Eye (tissue), 1 donor: ENCODE results near the gene HYDIN.

Experiments
- DNase-seq: peaks from one replicate; pipeline ENCODE4 v3.0.0-alpha.2; 2015

The HYDIN gene

DNA sequence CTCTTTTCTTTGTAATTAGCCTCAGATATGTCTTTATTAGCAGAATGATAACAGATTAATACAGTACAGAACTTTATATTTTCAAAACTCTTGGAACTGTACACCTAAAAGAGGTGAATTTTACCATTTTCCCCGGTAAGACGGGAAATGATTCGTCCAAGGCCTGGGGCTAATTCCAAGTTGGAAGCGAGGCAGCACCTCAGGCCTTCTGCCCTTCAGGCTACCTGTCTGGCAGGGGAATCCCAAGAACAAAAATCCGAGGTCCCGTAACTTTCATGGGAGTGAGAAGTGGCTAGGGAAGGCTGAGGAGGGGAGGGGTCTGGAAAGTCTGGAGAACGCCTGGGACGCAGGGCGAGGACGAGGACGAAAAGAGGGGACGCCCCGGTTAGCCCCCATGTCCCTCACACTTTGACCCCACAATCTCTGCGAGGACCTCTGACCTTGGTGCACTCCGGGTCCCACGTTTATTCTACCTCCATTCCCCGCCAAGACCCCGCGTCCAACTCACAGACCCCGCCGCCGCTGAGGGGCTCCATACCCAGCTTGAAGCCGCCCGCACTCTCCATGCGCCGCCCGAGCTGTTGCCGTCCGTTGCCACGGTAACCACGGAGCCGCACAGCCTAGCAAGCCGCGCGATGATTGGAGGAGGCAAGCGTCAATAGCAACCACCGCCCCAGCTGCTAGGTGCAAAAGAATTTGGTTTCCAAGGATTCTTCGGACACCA, at the start of gene HYDIN:
HYDIN (minus strand) TSS at position 601 of the 724 bp plus-strand sequence. CDS start 43,827 bp downstream, outside the sequence.
- peak; percentile 97 for DNase-seq

DNA sequence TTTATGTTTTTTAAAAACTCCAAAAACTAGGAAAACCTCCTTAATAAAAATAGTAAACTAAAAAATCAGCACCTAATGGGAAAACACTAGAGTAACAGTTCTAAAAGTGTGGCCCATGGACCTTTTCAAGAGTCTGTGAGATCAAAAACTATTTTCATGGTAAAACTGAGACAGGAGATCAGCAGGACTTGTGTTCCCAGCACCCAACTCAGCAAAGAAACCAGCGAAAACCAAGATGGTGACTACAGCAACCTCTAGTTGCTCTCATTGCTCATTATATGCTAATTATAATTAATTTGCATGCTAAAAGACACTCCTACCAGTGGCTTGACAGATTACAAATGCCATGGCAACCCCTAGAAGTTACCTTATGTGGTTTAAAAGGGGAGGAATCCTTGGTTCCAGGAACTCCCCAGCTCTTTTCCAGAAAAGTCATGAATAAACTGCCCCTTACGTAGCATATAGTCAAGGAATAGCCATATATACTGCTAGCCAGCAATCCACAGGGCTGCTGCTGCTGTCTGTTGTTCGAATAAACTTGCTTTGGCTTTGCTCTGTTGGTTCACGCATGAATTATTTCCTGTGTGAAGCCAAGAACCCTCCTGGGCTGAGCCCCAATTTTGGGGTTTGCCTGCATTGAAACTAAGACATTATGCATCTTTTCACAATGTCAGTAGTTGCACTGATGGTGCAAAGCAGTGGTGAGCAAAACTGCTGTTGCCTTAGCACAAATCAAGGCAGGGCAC, 46.2 kb upstream of the HYDIN start:
- DNase-seq: no peak

DNA sequence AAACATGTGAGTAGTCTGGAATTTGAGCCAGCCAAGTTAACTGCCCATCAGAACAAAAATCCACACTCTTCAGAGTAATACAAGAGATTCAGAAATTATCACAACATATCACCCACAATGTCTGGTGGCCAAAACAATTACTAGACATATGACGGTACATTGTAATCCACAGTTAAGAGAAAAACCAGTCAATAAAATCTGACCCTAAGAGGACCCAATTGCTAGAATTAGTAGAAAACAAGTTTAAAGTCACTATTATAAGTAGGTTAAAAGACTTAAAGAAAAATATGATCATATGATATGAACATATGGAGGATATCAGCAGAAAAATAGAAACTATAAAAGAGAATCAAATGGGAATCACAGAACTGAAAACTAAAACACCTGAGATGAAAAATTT, 42.9 kb upstream of the HYDIN start:
- DNase-seq: no peak

DNA sequence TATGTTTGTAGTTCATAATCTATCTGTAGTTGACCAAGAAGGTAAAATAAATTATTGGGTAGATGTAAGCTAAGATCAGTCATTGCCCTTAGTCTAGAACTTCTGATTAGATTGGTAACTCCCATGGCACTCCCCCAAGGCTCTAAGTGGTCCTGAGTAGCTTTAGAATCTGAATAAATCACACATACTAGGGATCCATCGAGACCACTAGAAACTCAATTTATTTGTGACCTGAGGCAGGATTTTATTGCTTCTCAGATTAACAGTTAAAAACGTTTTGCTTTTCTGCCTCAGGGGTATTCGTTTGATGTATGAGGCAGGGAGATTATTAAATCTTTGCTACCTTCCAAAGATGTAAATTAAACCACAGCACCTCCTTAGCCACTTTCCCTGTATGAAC, 33.8 kb upstream of the HYDIN start:
- no peak for DNase-seq

DNA sequence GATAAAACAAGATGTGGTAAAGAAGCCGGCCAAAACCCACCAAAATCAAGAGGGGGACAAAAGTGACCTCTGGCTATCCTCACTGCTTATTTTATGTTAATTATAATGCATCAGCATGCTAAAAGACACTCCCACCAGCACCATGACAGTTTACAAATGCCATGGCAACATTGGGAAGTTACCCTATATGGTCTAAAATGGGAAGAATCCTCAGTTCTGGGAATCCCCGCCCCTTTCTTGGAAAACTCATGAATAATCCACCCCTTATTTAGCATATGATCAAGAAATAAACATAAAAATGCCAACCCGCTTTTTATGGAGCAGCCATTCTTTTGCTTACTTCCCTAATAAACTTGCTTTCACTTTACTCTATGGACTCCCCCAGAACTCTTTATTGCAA, 33.1 kb upstream of the HYDIN start:
- no peak for DNase-seq

DNA sequence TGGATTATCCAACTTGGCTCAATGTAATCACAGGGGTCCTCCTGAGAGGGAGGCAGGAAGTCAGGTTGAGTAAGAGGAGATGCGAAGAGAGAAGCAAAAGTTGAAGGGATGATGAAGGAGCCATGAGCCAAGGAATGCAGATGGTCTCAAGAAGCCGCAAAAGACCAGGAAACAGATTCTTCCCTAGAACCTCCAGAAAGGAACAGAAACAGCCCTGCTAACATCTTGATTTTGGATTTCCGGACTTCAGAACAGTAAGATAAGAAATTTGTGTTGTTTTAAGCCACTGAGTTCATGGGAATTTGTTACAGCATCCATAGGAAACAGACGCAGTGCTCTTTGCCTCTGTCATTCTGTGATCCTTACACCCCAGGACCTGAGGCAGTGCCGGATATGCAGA, 31.9 kb upstream of the HYDIN start:
- DNase-seq: no peak

DNA sequence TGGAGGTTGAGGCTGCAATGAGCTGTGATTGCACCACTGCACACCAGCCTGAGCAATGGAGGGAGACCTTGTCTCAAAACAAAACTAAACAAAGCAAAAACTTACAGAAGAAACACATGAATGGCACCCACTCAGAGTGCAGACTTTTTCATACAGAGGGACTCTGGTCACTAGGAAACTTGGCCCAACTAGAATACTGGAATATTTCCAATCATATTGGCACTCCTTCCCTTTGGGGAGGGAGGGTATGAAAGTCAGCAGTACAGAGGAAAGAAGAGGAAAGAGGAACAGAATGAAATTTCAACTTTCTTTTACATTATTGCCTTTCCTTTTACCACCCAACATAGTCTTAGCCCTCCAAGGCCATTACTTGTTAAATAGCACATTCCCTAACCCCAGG, 30.5 kb upstream of the HYDIN start:
- no peak for DNase-seq

DNA sequence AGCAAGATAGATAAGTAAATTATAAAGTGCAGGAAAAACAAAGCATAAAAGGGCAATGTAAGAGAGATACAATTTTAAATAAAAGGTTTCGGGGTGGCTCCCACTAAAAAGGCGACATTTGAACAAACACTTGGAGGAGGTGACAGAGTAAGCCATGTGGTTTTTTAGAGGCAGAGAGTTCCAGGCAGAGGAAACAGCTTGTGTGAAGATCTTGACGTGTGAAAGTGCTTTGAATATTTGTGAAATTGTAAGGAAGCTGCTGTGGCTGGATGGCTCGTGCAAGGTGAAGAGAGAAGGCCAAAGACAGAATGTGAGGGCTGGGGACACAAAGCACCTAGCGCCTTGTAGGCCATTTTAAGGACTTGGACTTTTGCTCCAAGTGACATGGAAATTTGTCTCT, 28.6 kb upstream of the HYDIN start:
- no peak for DNase-seq

DNA sequence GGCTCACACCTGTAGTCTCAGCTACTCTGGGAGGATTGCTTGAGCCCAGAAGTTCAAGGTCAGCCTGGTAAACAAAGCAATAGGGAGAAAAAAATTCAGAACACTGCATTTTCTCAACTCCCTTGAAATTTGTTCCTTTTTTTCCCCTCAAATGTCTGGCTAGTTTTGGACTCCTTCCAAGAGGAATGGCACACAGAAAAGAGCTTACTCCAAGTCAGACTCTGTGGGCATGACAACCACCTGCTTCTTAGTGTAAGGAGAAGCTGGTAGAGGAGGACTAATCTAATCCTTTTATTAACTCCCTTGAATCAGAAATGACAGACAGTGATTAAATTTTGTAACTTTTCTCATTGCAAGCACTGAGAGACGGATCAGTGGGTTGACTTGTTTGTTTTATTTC, 27.9 kb upstream of the HYDIN start:
- peak; percentile 47 for DNase-seq

DNA sequence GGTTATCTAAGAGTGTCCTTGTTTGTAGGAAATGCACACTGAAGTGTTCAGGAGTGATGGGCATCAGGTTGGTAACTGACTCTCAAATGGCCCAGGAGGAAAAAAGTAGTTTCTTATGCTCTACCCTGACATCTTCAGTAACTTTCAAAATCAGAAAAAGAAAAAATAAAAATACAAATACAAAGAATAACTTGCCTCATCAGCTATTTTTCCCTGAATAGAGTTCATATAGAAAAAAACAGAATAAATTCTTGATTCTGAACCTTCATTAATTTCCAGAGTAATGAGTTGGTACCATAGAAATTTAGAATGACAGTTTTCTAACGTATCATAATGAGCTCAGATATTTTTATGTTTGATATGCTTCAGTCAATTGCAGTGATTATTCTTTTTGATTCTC, 27.2 kb upstream of the HYDIN start:
- DNase-seq: no peak

DNA sequence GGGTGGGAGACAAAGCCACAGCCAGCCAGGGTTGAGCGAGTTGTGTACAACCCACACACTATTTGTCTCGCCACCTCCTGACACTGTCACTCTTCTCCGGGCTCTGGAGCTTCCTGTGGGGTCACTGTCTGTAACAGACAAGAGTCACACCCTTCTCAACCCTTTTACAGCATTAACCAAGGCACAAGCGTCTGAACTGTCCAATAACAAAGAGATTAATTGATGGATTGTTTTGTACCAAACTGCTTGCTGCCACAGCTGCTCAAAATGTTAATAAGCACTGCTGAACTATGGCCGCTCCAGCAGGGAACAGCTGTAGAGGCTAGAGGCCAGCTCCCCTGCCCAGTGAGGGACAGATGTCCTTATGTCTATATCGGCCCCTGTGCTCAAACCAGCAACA, 25.2 kb upstream of the HYDIN start:
- peak; percentile 81 for DNase-seq

DNA sequence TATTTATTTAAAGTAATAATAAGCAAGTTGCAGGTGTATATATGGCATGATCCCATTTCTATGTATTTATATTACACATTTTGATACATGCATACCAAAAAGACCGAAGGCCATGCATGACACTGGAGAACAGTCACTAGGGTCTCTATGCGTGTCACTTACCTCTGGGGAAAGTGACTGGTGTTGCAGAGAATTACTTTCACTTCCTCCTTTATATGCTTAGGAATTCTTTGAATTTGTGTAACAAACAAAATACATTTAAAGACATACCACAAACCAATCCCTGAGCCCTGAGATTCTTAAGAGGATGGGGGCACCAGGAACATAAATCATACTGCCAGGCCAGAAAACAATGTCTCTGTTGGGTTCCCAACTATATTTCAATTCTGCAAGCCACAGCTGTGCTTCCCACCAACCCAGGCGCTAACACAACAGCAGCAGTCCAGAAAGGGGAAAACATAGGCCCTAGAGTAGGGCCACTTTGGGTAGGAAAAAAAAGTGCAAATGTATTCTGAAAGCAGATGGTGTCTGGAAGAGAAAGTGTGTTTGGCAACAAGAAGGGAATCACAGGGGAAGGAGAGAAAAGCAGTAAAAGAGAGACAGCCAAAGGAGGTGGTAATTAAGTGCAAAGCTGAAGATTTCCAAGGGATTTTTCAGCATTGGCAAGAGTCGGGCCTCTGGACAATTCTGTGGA, 24.5 kb upstream of the HYDIN start:
- peak; percentile 57 for DNase-seq

DNA sequence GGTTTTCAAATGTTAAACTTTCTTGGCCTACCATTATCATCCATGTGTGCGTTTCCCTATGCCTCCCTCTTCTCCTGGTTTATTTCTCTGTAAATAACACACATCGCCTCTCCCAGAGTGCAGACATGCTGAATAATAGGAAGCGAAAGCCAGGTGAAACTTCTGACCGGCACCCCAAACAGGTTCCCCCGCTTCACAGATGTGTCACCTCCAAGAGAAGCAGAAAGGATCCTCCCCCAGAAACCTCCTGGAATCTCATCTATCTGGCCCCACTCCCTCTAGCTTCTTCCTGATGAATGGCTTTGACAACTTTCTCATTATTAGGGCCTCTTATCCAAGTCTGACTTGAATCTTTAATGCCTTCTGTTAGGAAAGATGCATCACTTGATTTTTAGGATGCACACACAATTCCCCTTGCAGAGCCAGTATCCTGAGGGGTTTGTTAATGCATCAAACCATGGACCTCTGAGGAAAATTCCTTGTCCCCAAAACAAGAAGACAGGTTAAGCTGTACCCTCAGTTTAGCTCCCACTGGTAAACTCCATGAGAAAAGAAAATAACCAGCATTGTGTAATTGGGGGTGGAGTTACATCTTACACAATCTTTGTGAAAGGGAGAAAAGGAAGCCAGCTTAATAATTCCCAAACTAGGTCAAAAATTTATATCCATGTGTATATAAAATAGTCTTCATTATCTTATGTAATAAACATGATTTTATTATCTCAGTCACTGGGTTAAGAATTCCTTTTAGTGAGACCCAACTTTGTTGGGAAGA, 20.1 kb upstream of the HYDIN start:
- no peak for DNase-seq

DNA sequence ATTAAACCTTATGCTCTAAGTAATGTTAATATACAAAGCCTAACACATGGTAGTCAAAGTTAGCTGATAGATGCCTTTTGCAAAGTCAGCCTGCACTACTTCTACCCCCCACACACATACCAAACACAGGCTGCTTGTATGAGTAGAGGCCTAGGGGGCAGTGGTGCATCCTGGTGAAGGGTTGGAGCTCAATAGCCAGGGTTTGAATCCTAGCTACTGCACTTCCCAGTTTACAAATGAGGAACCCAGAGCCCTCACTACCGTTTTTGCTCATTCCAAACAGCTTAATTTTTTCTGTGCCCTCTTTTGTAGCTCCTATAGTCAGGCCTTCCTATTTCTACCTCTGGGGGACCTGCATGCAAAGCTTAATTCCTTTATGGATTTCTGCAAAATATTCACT, 18.9 kb upstream of the HYDIN start:
- DNase-seq: no peak

DNA sequence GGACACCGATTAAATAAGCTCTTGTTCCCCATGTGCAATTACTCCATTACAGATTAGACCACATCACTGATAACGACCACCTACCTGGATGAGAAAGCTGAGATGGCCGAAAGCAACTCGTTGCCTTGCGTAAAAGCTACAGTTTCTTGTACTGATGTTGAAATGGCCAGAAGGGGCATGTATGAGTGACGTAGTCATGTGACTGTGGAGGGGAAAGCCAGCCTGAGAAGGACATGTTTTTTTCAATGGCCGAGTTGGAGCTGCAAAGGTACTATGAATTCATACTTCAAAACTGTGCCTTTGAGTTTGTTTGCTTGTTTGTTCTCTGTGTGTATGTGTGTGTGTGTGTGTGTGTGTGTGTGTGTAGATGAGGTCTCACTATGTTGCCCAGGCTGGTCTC, 17.0 kb upstream of the HYDIN start:
- no peak for DNase-seq

DNA sequence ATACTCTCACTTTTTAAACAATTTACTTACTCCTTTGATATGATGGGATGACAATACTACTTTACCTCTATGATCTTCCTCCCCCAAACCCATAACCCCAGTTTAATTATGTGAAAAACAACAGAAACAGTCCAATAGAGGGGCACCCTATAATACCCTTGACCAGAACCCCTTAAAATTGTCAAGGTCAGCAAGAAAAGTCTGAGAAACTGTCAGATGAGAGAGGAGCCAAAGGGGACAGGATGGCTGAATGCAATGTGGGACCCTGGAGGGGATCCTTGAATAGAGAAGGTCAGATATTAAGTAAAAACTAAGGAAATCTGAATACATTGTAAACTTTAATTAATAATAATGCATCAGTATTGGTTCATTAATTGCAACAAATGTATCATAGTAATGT, 15.8 kb upstream of the HYDIN start:
- DNase-seq: no peak

DNA sequence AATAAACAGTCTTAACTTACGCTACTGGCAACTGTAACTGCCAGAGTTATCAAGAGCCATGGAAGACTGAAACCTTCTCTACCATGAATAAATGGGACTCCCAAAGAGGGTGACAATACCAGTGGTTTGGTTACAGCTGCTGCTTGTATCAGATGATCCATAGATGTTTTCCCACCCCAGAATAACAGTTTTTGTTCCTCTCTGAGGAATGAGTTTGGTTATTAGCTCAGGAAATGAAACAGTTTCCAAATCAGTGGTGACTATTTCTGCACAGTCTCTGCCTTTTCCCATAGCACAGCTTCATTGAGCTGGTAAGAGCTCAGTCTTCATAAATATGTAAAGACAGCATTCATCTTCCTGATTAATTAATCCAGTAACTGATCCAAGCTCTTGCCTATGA, 14.0 kb upstream of the HYDIN start:
- no peak for DNase-seq

DNA sequence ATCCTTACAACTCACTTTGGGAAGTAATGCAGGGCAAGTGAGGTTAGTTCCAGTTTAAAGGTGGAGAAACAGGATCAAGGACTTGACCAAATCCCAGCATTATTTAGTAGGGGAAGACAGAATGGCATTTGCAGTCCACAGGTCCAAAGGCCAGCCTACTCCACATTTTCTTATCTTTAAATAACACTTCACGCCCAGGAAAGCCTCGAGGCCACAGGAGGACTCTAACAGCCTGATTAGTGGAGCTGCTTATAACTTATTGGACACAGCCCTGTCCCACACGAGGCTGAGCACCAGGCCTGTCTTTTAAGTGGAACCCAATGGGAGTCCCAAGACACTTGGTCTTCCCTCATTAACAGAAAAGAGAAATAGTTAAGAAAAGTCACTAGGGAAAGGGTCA, 12.1 kb upstream of the HYDIN start:
- DNase-seq: no peak

DNA sequence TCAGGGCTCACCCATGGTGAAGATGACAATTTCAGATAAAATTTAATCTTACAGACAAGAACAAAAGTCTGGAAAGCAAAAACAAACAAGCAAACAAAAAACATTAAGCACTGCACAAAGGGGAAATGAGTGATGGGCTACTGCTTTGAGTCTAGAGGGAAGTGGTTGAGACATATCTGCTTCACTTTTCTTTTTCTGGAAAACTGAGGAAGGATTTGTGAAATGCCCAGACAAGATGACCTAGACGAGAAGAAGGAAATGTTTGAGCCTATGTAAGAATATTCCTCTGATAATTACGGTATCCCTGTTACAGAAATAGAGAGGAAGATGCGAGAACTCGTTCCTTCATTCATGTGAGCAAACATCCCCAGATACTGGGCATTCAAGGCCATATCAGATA, 11.5 kb upstream of the HYDIN start:
- DNase-seq: no peak

DNA sequence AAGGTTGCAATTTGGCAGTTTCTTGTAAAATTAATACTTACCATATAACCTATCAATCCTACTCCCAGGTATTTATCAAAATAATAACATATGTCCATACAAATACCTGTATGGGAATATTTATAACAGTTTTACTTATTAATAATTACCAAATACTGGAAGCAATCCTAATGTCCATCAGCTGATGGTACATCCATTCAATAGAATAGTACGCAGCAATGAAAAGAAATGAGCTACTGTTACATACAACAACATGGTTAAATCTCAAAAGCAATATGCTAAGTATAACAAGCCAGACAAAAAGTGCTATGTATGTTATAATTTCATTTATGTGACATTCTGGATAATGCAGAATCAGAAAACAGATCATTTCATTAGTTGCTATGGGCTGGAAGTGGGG, 1.2 kb downstream of the HYDIN start:
- DNase-seq: peak; percentile 21

DNA sequence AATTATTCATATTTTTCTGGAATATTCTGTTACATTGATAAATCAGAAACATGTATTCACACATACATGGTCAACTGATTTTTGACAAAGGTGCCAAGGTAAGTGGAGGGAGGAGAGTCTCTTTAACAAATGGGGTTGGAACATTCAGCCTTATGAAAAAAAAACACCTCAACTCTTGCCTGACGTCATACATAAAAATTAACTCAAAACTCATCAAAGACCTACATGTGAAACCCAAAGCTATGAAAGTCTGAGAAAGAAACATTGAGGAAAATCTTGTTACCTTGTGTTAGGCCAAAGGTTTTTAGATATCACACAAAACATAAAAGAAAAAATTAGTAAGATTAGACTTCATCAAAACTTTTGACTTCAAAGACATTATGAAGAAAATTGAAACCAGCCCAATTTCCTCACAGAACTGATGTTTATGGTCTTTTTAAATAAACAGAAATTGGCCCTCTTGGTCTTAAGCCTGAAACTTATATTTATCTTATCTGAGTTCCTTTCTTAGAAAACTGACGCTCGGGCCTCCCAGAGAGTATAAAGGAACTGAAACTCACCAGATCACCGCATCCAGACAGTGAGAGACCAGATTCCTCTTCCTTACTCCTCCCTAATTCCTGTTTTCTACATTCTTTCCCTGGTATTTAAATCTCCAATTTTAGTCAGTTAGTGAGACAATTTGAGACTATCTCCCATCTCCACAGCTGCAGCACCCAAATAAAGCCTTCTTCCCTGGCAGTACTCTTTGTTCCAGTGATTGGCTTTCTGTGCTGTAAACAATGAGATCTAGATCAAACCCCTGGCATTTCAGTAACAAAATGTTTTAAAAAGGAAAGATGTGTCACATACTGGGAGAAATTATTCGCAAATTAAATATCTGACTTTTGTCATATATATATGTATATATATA, 4.0 kb downstream of the HYDIN start:
- DNase-seq: no peak

DNA sequence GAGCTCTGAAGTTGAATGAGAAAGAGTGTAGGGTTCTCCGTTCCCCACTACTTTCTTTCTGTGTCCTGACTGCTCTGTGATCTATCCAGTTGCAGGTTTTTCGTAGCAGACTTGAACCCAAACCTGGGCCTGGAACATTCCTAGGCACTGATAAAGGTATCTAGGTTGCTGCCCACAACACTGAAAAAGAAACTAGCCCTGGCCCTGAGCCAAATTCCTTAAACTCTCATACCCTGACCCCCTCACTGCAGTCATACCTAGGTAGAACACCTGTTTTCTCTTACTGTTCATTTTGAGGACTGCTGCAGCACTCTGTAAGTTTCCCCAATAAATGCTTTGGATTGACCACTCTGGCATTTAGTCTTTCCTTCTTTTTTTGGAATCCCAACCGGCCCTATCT, 5.4 kb downstream of the HYDIN start:
- DNase-seq: no peak
